ENCODE results near the gene CDKN2B-AS1. TPM values are rescaled to one million over a fixed set of nuclear protein-coding genes. Genes with fewer than 3 reads are reported as not detected.

The CDKN2B-AS1 gene
- total RNA-seq, 1 donor from 2014 or later, result 0.58 TPM

DNA sequence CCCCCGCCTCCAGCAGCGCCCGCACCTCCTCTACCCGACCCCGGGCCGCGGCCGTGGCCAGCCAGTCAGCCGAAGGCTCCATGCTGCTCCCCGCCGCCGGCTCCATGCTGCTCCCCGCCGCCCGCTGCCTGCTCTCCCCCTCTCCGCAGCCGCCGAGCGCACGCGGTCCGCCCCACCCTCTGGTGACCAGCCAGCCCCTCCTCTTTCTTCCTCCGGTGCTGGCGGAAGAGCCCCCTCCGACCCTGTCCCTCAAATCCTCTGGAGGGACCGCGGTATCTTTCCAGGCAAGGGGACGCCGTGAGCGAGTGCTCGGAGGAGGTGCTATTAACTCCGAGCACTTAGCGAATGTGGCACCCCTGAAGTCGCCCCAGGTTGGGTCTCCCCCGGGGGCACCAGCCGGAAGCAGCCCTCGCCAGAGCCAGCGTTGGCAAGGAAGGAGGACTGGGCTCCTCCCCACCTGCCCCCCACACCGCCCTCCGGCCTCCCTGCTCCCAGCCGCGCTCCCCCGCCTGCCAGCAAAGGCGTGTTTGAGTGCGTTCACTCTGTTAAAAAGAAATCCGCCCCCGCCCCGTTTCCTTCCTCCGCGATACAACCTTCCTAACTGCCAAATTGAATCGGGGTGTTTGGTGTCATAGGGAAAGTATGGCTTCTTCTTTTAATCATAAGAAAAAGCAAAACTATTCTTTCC, 19.7 kb upstream of the CDKN2B-AS1 start:
- H3K4me3 Mint-ChIP-seq, result peak overlapping the region; percentile 85
- DNase-seq (ENCODE audit: extremely low spot score, unreplicated experiment), result no peak
- no peak overlapping the region for H3K27ac Mint-ChIP-seq

DNA sequence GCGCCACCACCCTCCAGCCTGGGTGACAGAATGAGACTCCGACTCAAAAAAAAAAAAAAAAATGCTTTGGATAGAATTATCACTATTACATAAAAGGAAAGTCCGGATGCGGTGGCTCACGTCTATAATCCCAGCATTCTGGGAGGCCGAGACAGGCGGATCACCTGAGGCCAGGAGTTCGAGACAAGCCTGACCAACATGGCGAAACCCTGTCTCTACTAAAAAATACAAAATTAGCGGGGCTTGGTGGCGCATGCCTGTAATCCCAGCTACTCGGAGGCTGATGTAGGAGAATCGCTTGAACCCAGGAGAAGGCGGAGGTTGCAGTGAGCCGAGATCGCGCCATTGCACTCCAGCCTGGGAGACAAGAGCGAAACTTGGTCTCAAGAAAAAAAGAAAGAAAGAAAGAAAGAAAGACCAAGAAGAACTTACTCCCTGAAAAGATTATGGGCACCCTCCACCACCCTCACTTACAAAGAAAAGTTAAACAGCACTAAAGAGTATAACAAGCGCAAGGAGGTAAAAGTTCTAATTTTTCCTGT, 18.2 kb upstream of the CDKN2B-AS1 start:
- peaks cover 5% of the 10 kb centered on the region for H3K4me1 Mint-ChIP-seq (ENCODE audit: unreplicated experiment)
- peaks cover 98% of the 10 kb centered on the region for H3K27me3 Mint-ChIP-seq
- DNase-seq (ENCODE audit: extremely low spot score, unreplicated experiment), result no peak
- no peak overlapping the region for H3K27ac Mint-ChIP-seq
- H3K9me3 Mint-ChIP-seq, result no peaks in the 10 kb centered on the region
- no peaks in the 10 kb centered on the region for H3K36me3 Mint-ChIP-seq
- no peak overlapping the region for H3K4me3 Mint-ChIP-seq
- TF ChIP-seq, protein P1, sequence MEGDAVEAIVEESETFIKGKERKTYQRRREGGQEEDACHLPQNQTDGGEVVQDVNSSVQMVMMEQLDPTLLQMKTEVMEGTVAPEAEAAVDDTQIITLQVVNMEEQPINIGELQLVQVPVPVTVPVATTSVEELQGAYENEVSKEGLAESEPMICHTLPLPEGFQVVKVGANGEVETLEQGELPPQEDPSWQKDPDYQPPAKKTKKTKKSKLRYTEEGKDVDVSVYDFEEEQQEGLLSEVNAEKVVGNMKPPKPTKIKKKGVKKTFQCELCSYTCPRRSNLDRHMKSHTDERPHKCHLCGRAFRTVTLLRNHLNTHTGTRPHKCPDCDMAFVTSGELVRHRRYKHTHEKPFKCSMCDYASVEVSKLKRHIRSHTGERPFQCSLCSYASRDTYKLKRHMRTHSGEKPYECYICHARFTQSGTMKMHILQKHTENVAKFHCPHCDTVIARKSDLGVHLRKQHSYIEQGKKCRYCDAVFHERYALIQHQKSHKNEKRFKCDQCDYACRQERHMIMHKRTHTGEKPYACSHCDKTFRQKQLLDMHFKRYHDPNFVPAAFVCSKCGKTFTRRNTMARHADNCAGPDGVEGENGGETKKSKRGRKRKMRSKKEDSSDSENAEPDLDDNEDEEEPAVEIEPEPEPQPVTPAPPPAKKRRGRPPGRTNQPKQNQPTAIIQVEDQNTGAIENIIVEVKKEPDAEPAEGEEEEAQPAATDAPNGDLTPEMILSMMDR (conservative IDR thresholded peaks at IDR 0.05), result no peak

More for the DNA sequence above, 19.7 kb upstream of the CDKN2B-AS1 start:
- Mint-ChIP-seq H3K36me3 (peaks cover 2% of the 10 kb centered on the region), H3K4me1 (ENCODE audit: unreplicated experiment) (peaks cover 10% of the 10 kb centered on the region), H3K9me3 (no peaks in the 10 kb centered on the region), H3K27me3 (peaks cover 99% of the 10 kb centered on the region)
- TF ChIP-seq, protein P1 (conservative IDR thresholded peaks at IDR 0.05), result no peak

DNA sequence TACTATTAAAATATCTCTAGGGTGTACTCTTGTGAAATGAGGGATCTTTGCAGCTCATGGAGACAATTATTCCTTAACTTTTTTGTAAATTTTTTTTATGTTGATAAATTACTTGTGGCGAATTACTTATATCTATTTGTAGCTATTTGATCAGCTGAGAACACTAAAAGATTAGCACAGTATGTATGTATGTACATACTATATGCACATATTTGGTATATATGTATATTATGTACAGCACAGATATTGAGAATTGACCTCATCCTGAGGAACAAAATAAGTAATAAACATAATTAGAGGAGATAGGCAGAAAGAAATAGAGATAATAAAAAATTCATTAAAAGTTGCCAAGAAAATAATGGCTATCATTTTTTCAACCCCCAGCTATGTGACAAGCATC, 12.2 kb upstream of the CDKN2B-AS1 start:
- H3K4me1 Mint-ChIP-seq (ENCODE audit: unreplicated experiment), result no peaks in the 10 kb centered on the region
- TF ChIP-seq, protein P1 (conservative IDR thresholded peaks at IDR 0.05), result no peak

DNA sequence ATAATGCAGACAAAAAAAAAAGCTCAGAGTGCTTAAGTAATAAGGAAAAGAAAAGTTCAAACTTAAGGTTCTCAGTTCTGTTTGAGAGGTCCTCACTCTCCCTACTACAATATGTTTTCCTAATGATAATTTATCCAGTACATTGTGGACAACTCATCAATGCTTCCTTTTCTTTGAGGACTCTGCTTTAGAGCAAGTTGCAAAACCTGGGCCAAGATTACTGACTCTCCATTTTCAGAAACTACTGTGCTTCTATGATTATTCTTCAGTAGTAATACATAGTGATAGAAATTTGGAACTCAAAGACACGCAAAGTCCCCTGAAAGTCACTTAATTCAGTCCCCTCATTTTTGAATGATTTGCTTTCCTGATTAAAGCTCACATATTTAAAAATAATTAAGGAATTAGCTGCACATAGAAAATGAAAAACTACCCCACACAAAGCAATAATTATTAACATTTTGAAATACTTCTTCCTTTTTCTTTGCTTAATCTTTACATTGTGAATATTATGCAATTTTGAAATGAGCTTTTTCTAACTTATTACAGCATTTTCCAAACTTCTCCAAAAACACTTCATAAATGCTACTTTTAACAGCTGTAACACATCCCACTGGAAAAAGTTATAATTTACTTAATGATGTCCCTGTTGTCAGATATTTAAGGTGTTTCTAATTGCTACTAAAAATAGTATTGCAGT, 11.6 kb upstream of the CDKN2B-AS1 start:
- H3K27me3 Mint-ChIP-seq, result peaks cover 98% of the 10 kb centered on the region
- no peaks in the 10 kb centered on the region for H3K4me1 Mint-ChIP-seq (ENCODE audit: unreplicated experiment)
- TF ChIP-seq, protein P1 (conservative IDR thresholded peaks at IDR 0.05), result no peak
- no peak for DNase-seq (ENCODE audit: extremely low spot score, unreplicated experiment)
- H3K36me3 Mint-ChIP-seq, result no peaks in the 10 kb centered on the region
- no peak overlapping the region for H3K4me3 Mint-ChIP-seq
- no peaks in the 10 kb centered on the region for H3K9me3 Mint-ChIP-seq
- no peak overlapping the region for H3K27ac Mint-ChIP-seq

More for the DNA sequence above, 12.2 kb upstream of the CDKN2B-AS1 start:
- no peaks in the 10 kb centered on the region for H3K36me3 Mint-ChIP-seq
- no peak overlapping the region for H3K27ac Mint-ChIP-seq
- peaks cover 98% of the 10 kb centered on the region for H3K27me3 Mint-ChIP-seq
- H3K9me3 Mint-ChIP-seq, result no peaks in the 10 kb centered on the region
- H3K4me3 Mint-ChIP-seq, result no peak overlapping the region
- no peak for DNase-seq (ENCODE audit: extremely low spot score, unreplicated experiment)

DNA sequence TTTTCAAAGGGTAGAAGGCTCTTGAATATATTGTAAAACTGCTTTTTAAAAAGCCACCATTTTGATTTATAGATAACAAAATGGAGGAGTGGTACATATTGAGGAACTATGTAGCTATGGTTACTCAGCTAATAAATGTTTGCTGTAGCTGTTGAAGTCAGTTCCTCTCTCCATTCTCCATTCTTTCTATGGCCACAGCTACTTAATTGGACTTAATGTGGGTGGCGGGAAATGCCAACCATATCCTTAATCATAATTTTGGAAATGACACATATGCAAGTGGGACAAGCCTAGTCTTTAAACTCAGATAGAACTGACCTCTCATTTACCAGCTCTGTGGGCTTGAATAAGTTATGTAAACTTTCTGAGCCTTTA, 11.0 kb upstream of the CDKN2B-AS1 start:
- no peak for DNase-seq (ENCODE audit: extremely low spot score, unreplicated experiment)
- no peak overlapping the region for H3K27ac Mint-ChIP-seq
- TF ChIP-seq, protein P1 (conservative IDR thresholded peaks at IDR 0.05), result no peak
- H3K27me3 Mint-ChIP-seq, result peaks cover 98% of the 10 kb centered on the region
- no peak overlapping the region for H3K4me3 Mint-ChIP-seq
- H3K4me1 Mint-ChIP-seq (ENCODE audit: unreplicated experiment), result no peaks in the 10 kb centered on the region
- no peaks in the 10 kb centered on the region for H3K36me3 Mint-ChIP-seq
- no peaks in the 10 kb centered on the region for H3K9me3 Mint-ChIP-seq

Measured in type B pancreatic cell (in vitro differentiated cells).